DMS53 (cell line): ENCODE results near the gene TBCC.

ENCODE experiments used
- DNase-seq: peaks from one replicate; lab custom pipeline; 2025; lab: John Stamatoyannopoulos, UW

The TBCC gene

GRCh38 chr6:42696526-42697267, 49.2 kb downstream of the TBCC start:
- no peak for DNase-seq

- no peak for DNase-seq
Measured at GRCh38 chr6:42694586-42694985, 51.3 kb downstream of the TBCC start.
